Medulla oblongata (tissue), 1 donor: Measurements from ENCODE around the gene ZNF668.

Experiments used
- DNase-seq: peaks from one replicate; pipeline ENCODE4 v3.0.0-alpha.2; 2015; ENCODE audit errors: extremely low spot score

Gene ZNF668

GRCh38 chr16:31081428-31082351 lies 7.7 kb upstream of the ZNF668 start:
- DNase-seq, result peak; percentile 69

GRCh38 chr16:31080756-31081419 lies 6.8 kb upstream of the ZNF668 start:
- DNase-seq, result no peak

GRCh38 chr16:31080035-31080629 lies 6.1 kb upstream of the ZNF668 start:
- DNase-seq, result no peak

- no peak for DNase-seq
Measured at GRCh38 chr16:31079342-31079944, 5.4 kb upstream of the ZNF668 start.

GRCh38 chr16:31078597-31079341 lies 4.7 kb upstream of the ZNF668 start:
- no peak for DNase-seq

- no peak for DNase-seq
Measured at GRCh38 chr16:31077592-31078396, 3.8 kb upstream of the ZNF668 start.

GRCh38 chr16:31077024-31077423 lies 3.0 kb upstream of the ZNF668 start:
- no peak for DNase-seq

GRCh38 chr16:31076319-31076718 lies 2.3 kb upstream of the ZNF668 start:
- no peak for DNase-seq

GRCh38 chr16:31074814-31075183 lies 759 bp upstream of the ZNF668 start:
- DNase-seq, result no peak

GRCh38 chr16:31073142-31073969 lies 684 bp downstream of the ZNF668 start:
- peak; percentile 92 for DNase-seq

GRCh38 chr16:31072540-31073141 lies 1.4 kb downstream of the ZNF668 start:
- DNase-seq, result no peak

GRCh38 chr16:31071861-31072260 lies 2.2 kb downstream of the ZNF668 start:
- no peak for DNase-seq

GRCh38 chr16:31067342-31067741 lies 6.7 kb downstream of the ZNF668 start:
- DNase-seq, result no peak

GRCh38 chr16:31064882-31065461 lies 9.1 kb downstream of the ZNF668 start:
- DNase-seq, result no peak

- no peak for DNase-seq
Measured at GRCh38 chr16:31063843-31064611, 10.0 kb downstream of the ZNF668 start.

- no peak for DNase-seq
Measured at GRCh38 chr16:31063495-31063842, 10.6 kb downstream of the ZNF668 start.

GRCh38 chr16:31061813-31062440 lies 12.1 kb downstream of the ZNF668 start:
- DNase-seq, result no peak
